Right lobe of liver (tissue), 6 donors: Measurements from ENCODE around the gene RRM2. TPM values are rescaled to one million over a fixed set of nuclear protein-coding genes. Genes with fewer than 3 reads are reported as not detected.

Experiments
- ATAC-seq, 4 donors: fragments of 200-7000 bp; cut with Tn5 transposase; one replicate each; pipeline ENCODE4 v1.9.1; 2020; ENCODE audit warnings: mild to moderate bottlenecking in 4 of 4, moderate library complexity in 4 of 4
- DNase-seq, 3 donors: peaks; one replicate each; pipeline ENCODE4 v3.0.0-alpha.2; 2020
- H3K27ac ChIP-seq, 3 donors: fragments of 200-600 bp; one replicate each; pipeline ENCODE4 v1.8.0; 2022
- H3K27me3 ChIP-seq, 2 donors: fragments of 200-600 bp; one replicate each; pipeline ENCODE4 v1.8.0; 2022
- H3K36me3 ChIP-seq, 4 donors: fragments of 200-600 bp; sonication (generic) in 1 of 4; one replicate each; pipeline versions ENCODE4 v1.5.1 to v1.8.0; 2017 to 2022; ENCODE audit warnings: control low read depth in 1 of 4
- H3K4me1 ChIP-seq, 4 donors: fragments of 200-600 bp; sonication (generic) in 1 of 4; one replicate each; pipeline versions ENCODE4 v1.5.1 to v1.8.0; 2017 to 2022; ENCODE audit warnings: control low read depth in 1 of 4
- H3K4me3 ChIP-seq, 3 donors: fragments of 200-600 bp; one replicate each; pipeline ENCODE4 v1.8.0; 2022
- H3K9me3 ChIP-seq, 4 donors: fragments of 200-600 bp; sonication (generic) in 1 of 4; one replicate each; pipeline versions ENCODE4 v1.5.1 to v1.8.0; 2017 to 2022; ENCODE audit warnings: control low read depth in 1 of 4
- POLR2A ChIP-seq: fragments of 450-650 bp; IDR thresholded peaks from one replicate; pipeline ENCODE4 v1.6.1; 2017; ENCODE audit warnings: antibody characterized with exemption, mild to moderate bottlenecking
- WGBS: methylation state at CpG from one replicate; pipeline ENCODE4 v1.1.6; 2018; ENCODE audit warnings: low coverage, low lambda C conversion rate; ENCODE audit not compliant: insufficient coverage; ENCODE audit errors: missing lambda C conversion rate; 5-methylcytosine and 5-hydroxymethylcytosine counted together
- intact Hi-C, 2 donors: fragments of 100-400 bp; cut with DNase I; formaldehyde crosslinking; loops; one replicate each; pipeline versions ENCODE4 v1.11.2 to v1.14.1; 2022
- total RNA-seq, 6 experiments: library from RNA; depleted of rRNA in 2 of 6; stranded (reverse); fragments of >200 nt in 2 of 6; fragmentation: NEBNext Ultra II Directional in 3 of 6; extraction: Animal tissue kit (Norgen Biotek cat#: 25700) in 3 of 6; gene quantifications; one replicate each; pipeline versions ENCODE4 v1.1.0 to v1.2.4, GENCODE V29; 2016 to 2023
- TF ChIP-seq, protein P1 (sequence below), 4 donors: fragments of 200-600 bp in 3 of 4; fragments of 450-650 bp in 1 of 4; IDR thresholded peaks; one replicate each; pipeline versions ENCODE4 v1.5.1 to v1.8.0; 2016 to 2022; ENCODE audit warnings: antibody characterized with exemption in 4 of 4, mild to moderate bottlenecking in 2 of 4
- donor health status: DM: no; HTN: yes; CAD: no.
- donor health status: DM: no; HTN: no; CAD: no.
- donor health status: DM: no; HTN: no; CAD: no.
- donor health status: DM: no; HTN: yes; CAD: no.
- donor health status: DM: no; HTN: yes; CAD: no.

The RRM2 gene
- total RNA-seq, 6 experiments from 2014 or later = 1.1 to 10.3 (median 5.7) TPM

- no peak overlapping the region for H3K27ac ChIP-seq
- ATAC-seq (no peak), DNase-seq (no peak)
- TF ChIP-seq, protein P1, sequence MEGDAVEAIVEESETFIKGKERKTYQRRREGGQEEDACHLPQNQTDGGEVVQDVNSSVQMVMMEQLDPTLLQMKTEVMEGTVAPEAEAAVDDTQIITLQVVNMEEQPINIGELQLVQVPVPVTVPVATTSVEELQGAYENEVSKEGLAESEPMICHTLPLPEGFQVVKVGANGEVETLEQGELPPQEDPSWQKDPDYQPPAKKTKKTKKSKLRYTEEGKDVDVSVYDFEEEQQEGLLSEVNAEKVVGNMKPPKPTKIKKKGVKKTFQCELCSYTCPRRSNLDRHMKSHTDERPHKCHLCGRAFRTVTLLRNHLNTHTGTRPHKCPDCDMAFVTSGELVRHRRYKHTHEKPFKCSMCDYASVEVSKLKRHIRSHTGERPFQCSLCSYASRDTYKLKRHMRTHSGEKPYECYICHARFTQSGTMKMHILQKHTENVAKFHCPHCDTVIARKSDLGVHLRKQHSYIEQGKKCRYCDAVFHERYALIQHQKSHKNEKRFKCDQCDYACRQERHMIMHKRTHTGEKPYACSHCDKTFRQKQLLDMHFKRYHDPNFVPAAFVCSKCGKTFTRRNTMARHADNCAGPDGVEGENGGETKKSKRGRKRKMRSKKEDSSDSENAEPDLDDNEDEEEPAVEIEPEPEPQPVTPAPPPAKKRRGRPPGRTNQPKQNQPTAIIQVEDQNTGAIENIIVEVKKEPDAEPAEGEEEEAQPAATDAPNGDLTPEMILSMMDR (IDR thresholded peaks at IDR 0.05) = no peak
- TF ChIP-seq POLR2A = no peak
- H3K4me1 ChIP-seq = no peaks in the 10 kb centered on the region
- no peaks in the 10 kb centered on the region for H3K9me3 ChIP-seq
- no peaks in the 10 kb centered on the region for H3K27me3 ChIP-seq
- H3K36me3 ChIP-seq = no peaks in the 10 kb centered on the region
- intact Hi-C loops = no loop called here
- H3K4me3 ChIP-seq = no peak overlapping the region
Observed at GRCh38 chr2:10148268-10148667, 25.7 kb downstream of the RRM2 start.

DNA sequence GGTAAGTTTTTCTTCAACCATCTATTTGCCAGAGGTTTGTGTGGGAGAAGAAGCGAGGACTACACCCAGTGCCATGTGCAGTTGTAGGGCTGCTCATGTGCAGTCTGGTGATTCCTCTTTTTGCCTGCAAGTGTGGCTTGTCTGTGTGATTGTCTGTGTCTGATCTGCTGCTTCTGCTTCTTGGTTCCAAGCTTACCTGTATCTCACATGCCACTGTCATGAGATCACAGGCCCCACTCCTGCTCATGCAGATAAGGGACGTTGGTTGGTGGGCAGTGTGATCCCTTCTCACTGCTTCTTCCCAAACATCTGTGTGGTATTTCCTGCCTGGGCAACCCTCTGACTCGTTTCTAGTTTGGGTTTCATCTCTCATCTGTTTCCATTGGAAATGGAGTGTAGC lies 27.1 kb downstream of the RRM2 start:
- Histone ChIP-seq H3K36me3 (no peaks in the 10 kb centered on the region), H3K9me3 (no peaks in the 10 kb centered on the region), H3K4me1 (no peaks in the 10 kb centered on the region), H3K4me3 (no peak overlapping the region), H3K27ac (no peak overlapping the region), H3K27me3 (no peaks in the 10 kb centered on the region)
- no peak for DNase-seq
- intact Hi-C loops = no loop called here
- no peak for TF ChIP-seq POLR2A
- TF ChIP-seq, protein P1 (IDR thresholded peaks at IDR 0.05) = no peak
- WGBS = 86% methylated on average over 2 of the region's 3 CpGs
- no peak for ATAC-seq

GRCh38 chr2:10150436-10150835 lies 27.9 kb downstream of the RRM2 start:
- no peaks in the 10 kb centered on the region for H3K36me3 ChIP-seq
- WGBS = 98% methylated on average over 5 of the region's 5 CpGs
- DNase-seq = no peak
- H3K4me3 ChIP-seq = no peak overlapping the region
- H3K27ac ChIP-seq = no peak overlapping the region
- no peaks in the 10 kb centered on the region for H3K27me3 ChIP-seq
- H3K9me3 ChIP-seq = no peaks in the 10 kb centered on the region
- intact Hi-C loops = no loop called here
- TF ChIP-seq, protein P1 (IDR thresholded peaks at IDR 0.05) = no peak
- no peak for TF ChIP-seq POLR2A
- ATAC-seq = no peak
- H3K4me1 ChIP-seq = no peaks in the 10 kb centered on the region

DNA sequence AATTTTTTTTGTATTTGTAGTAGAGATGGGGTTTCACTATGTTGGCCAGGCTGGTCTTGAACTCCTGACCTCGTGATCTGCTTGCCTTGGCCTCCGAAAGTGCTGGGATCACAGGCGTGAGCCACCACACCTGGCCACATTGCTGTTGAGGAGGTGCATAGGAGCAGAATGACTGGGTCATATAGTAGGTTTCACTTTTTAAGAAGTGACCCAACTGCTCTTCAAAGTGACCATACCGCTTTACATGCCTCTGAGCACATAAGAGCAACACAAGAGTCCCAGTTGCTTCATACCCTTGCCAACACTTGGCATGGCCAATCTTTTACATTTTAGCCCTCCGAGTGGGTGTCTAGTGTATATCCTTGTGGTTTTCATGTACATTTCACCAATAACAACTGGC lies 28.9 kb downstream of the RRM2 start:
- H3K9me3 ChIP-seq = no peaks in the 10 kb centered on the region
- H3K27me3 ChIP-seq = no peaks in the 10 kb centered on the region
- H3K4me1 ChIP-seq = no peaks in the 10 kb centered on the region
- TF ChIP-seq POLR2A = no peak
- TF ChIP-seq, protein P1 (IDR thresholded peaks at IDR 0.05) = no peak
- H3K36me3 ChIP-seq = no peaks in the 10 kb centered on the region
- no peak overlapping the region for H3K27ac ChIP-seq
- WGBS = 96% methylated on average over 2 of the region's 5 CpGs
- DNase-seq (no peak), ATAC-seq (no peak)
- no peak overlapping the region for H3K4me3 ChIP-seq
- intact Hi-C loops = no loop called here

DNA sequence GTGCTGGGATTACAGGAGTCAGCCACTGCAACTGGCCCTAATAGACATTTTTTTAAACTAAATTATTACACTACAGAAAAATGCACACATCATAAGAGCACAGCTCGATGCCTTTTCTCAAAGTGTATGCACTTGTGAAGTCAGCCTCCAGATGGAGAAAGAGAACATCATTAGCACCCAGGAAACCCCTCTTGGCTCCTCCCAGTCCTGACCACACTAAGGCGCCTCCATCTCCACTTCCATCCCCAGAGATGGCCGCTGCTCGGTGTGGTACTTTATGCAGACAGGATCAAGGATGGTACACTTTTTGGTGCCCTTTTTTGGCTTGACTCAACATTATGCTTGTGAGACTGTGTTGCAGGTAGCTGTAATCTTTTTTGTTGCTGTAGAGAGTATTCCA lies 34.8 kb downstream of the RRM2 start:
- WGBS = 81% methylated on average over 4 of the region's 4 CpGs
- H3K4me1 ChIP-seq = no peaks in the 10 kb centered on the region
- intact Hi-C loops = no loop called here

More for the DNA sequence above, 34.8 kb downstream of the RRM2 start:
- H3K27ac ChIP-seq = no peak overlapping the region
- no peaks in the 10 kb centered on the region for H3K9me3 ChIP-seq
- DNase-seq (no peak), ATAC-seq (no peak)
- no peaks in the 10 kb centered on the region for H3K27me3 ChIP-seq
- TF ChIP-seq, protein P1 (IDR thresholded peaks at IDR 0.05) = no peak
- no peak for TF ChIP-seq POLR2A
- H3K36me3 ChIP-seq = no peaks in the 10 kb centered on the region
- H3K4me3 ChIP-seq = no peak overlapping the region
